ENCODE data around the gene SRPK1.

The SRPK1 gene

DNA sequence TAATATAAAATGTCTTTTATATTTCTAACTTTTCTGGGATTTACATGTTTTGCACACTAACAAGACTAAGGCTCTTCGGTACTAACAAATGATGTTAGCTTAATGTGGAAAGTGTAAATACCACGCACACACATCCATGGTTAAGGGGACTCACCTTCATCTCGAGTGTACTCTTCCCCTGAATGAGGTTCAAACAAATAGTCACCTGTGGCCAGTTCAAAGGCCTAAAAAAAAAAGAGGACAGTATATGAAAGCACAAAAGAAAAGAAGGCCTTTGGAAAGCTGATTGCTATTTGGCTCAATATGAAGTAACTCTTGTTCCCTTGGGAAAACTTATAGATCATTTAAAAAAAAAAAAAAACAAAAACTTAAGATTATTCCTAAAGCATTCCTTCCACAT is 78.5 kb downstream of the SRPK1 start:
- Histone ChIP-seq H3K4me3 (ENCODE audit: low read depth in 1 of 5, low read length in 5 of 5) (no peak overlapping the region), H3K9me3 (ENCODE audit: control insufficient read depth in 5 of 5, low read length in 5 of 5) (no peaks in the 10 kb centered on the region), H3K4me1 (ENCODE audit: control insufficient read depth in 5 of 5, insufficient read depth in 5 of 5, low read length in 5 of 5) (no peaks in the 10 kb centered on the region), H3K36me3 (ENCODE audit: control insufficient read depth in 5 of 5, insufficient read depth in 5 of 5, low read length in 5 of 5) (peaks cover 4 to 21% (median 16%) of the 10 kb centered on the region in 5 donors), H3K27me3 (ENCODE audit: control insufficient read depth in 5 of 5, insufficient read depth in 4 of 5, low read length in 5 of 5) (no peaks in the 10 kb centered on the region), H3K9ac (ENCODE audit: low read length in 5 of 5) (no peak overlapping the region), H3K27ac (ENCODE audit: low read depth, low read length) (no peak overlapping the region)

DNA sequence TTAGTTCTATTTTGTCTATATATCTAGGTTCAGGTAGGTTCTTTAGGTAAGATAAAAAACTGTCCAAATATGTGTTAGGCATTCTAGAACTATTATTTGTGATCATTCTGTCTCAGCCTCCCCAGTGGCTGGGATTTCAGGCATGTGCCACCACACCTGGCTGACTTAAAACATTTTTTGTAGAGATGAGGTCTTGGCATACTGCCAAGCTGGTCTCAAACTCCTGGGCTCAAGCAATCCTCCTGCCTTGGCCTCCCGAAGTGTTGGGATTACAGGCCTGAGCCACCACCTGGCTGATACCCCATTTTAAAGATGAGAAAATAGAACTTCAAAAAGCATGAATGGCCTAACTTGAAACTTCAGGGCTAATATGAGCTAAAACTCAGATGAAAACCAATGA is 81.9 kb downstream of the SRPK1 start:
- no peak overlapping the region for H3K9ac ChIP-seq (ENCODE audit: low read length in 5 of 5)
- H3K9me3 ChIP-seq (ENCODE audit: control insufficient read depth in 5 of 5, low read length in 5 of 5): no peaks in the 10 kb centered on the region
- H3K36me3 ChIP-seq (ENCODE audit: control insufficient read depth in 5 of 5, insufficient read depth in 5 of 5, low read length in 5 of 5): peaks cover 16 to 38% (median 29%) of the 10 kb centered on the region in 5 donors
- no peaks in the 10 kb centered on the region for H3K4me1 ChIP-seq (ENCODE audit: control insufficient read depth in 5 of 5, insufficient read depth in 5 of 5, low read length in 5 of 5)
- H3K4me3 ChIP-seq (ENCODE audit: low read depth in 1 of 5, low read length in 5 of 5): no peak overlapping the region
- no peaks in the 10 kb centered on the region for H3K27me3 ChIP-seq (ENCODE audit: control insufficient read depth in 5 of 5, insufficient read depth in 4 of 5, low read length in 5 of 5)
- H3K27ac ChIP-seq (ENCODE audit: low read depth, low read length): no peak overlapping the region

DNA sequence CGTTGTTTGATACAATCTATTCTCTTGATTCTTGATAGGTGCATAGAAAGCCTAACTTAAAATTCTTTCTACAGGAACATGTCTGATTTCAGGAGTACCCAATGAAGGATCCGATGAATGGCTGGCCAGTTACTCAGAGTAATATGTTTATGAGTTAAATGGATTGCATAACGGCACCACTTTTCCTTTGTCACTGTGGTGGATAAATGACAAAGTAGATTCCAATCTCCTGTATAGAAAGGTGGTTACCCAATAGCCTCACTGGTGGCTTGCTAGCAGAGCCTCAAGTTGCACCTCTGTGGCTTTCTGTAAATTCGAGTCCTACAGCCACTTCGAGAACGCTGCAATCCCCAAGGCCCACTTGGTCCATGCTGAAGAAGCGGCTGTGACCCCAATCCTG is 87.4 kb downstream of the SRPK1 start:
- Histone ChIP-seq H3K4me1 (ENCODE audit: control insufficient read depth in 5 of 5, insufficient read depth in 5 of 5, low read length in 5 of 5) (no peaks in the 10 kb centered on the region), H3K27me3 (ENCODE audit: control insufficient read depth in 5 of 5, insufficient read depth in 4 of 5, low read length in 5 of 5) (no peaks in the 10 kb centered on the region), H3K9ac (ENCODE audit: low read length in 5 of 5) (no peak overlapping the region), H3K27ac (ENCODE audit: low read depth, low read length) (no peak overlapping the region), H3K36me3 (ENCODE audit: control insufficient read depth in 5 of 5, insufficient read depth in 5 of 5, low read length in 5 of 5) (peaks cover 17 to 34% (median 21%) of the 10 kb centered on the region in 5 donors), H3K9me3 (ENCODE audit: control insufficient read depth in 5 of 5, low read length in 5 of 5) (no peaks in the 10 kb centered on the region), H3K4me3 (ENCODE audit: low read depth in 1 of 5, low read length in 5 of 5) (no peak overlapping the region)

DNA sequence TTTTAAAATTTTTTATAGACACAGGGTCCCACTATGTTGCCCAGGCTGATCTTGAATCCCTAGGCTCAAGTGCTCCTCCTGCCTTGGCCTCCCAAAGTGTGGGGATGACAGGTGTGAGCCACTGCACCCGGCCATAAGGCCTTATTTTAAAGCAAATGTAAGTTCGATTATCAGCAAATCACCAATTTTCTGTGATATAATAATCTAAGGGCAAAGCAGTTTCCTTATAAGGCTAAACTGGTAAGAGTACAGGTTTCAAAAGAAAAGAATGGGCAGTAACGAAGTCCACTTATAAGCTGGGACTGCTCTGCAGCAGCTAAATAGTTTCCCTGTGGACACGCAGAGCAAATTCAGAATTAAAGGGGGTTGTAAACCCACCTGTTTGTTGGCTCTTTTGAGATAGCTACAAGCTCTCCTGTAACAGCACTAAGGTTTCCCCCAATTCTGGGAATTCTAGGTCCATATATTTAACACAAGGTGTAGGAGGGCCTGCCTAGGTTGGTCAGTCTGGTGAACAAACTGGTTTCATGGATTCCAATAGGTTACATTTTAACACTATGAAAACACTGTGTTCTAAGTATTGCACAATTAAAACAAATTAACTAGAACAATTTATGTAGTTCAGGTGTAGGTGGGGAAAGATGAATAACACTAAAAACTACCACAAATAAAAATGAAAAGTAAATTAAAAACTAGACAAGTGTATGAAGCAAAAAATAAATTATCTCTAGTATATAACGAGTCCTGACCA is 89.5 kb downstream of the SRPK1 start:
- no peak overlapping the region for H3K27ac ChIP-seq (ENCODE audit: low read depth, low read length)
- no peak overlapping the region for H3K9ac ChIP-seq (ENCODE audit: low read length in 5 of 5)
- H3K27me3 ChIP-seq (ENCODE audit: control insufficient read depth in 5 of 5, insufficient read depth in 4 of 5, low read length in 5 of 5): no peaks in the 10 kb centered on the region

DNA sequence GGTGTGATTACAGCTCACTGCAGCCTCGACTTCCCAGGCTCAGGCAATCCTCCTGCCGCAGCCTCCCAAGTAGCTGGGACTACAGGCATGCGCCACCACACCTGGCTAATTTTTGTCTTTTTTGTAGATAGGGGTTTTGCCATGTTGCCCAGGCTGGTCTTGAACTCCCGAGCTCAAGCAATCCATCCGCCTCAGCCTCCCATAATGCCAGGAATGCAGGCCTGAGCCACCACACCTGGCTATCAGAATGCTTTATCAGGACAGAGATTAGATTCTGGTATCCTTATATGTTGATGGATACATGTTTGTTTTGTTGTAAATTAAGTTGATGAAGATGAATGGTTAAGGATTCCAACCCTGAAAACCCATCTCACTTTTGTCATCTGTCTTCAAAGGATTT is 91.6 kb downstream of the SRPK1 start:
- Histone ChIP-seq H3K9me3 (ENCODE audit: control insufficient read depth in 5 of 5, low read length in 5 of 5) (no peaks in the 10 kb centered on the region), H3K4me1 (ENCODE audit: control insufficient read depth in 5 of 5, insufficient read depth in 5 of 5, low read length in 5 of 5) (no peaks in the 10 kb centered on the region), H3K27me3 (ENCODE audit: control insufficient read depth in 5 of 5, insufficient read depth in 4 of 5, low read length in 5 of 5) (no peaks in the 10 kb centered on the region), H3K27ac (ENCODE audit: low read depth, low read length) (no peak overlapping the region), H3K36me3 (ENCODE audit: control insufficient read depth in 5 of 5, insufficient read depth in 5 of 5, low read length in 5 of 5) (peaks cover 3 to 8% (median 5%) of the 10 kb centered on the region in 5 donors), H3K4me3 (ENCODE audit: low read depth in 1 of 5, low read length in 5 of 5) (no peak overlapping the region), H3K9ac (ENCODE audit: low read length in 5 of 5) (no peak overlapping the region)

More for the DNA sequence above, 89.5 kb downstream of the SRPK1 start:
- Histone ChIP-seq H3K4me1 (ENCODE audit: control insufficient read depth in 5 of 5, insufficient read depth in 5 of 5, low read length in 5 of 5) (no peaks in the 10 kb centered on the region), H3K4me3 (ENCODE audit: low read depth in 1 of 5, low read length in 5 of 5) (no peak overlapping the region), H3K36me3 (ENCODE audit: control insufficient read depth in 5 of 5, insufficient read depth in 5 of 5, low read length in 5 of 5) (peaks cover 9 to 23% (median 17%) of the 10 kb centered on the region in 5 donors), H3K9me3 (ENCODE audit: control insufficient read depth in 5 of 5, low read length in 5 of 5) (no peaks in the 10 kb centered on the region)

DNA sequence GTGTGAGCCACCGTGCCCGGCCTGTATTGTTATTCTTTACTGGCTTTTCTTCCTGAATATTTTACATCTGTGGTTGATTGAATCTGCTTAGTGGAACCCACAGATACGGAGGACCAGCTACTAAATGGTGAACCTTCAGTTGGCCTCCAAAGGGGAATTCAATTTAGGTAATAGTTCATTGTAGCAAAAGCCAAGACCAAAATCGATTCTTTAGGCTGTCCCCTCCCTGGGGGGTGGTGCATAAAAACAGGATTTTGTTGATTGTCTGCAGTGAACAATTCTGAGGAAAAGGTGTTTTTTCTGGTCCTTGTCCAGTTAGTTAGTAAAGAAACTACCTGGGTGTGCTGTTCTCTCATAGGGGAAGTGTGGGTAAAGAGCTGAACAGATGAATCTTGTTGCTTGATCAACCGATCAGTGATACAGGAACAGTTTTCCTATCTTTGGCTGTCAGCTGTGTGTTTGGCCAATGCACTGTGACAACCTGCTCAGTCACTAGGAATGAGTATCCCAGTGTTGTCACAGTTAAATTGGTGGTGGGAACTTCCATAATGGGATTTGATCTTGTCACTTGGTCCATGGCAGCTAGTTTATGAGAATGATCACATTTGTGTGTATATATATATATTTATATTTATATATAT is 96.2 kb downstream of the SRPK1 start:
- Histone ChIP-seq H3K9ac (ENCODE audit: low read length in 5 of 5) (no peak overlapping the region), H3K4me3 (ENCODE audit: low read depth in 1 of 5, low read length in 5 of 5) (no peak overlapping the region), H3K36me3 (ENCODE audit: control insufficient read depth in 5 of 5, insufficient read depth in 5 of 5, low read length in 5 of 5) (no peaks in the 10 kb centered on the region), H3K27ac (ENCODE audit: low read depth, low read length) (no peak overlapping the region), H3K9me3 (ENCODE audit: control insufficient read depth in 5 of 5, low read length in 5 of 5) (no peaks in the 10 kb centered on the region), H3K4me1 (ENCODE audit: control insufficient read depth in 5 of 5, insufficient read depth in 5 of 5, low read length in 5 of 5) (no peaks in the 10 kb centered on the region), H3K27me3 (ENCODE audit: control insufficient read depth in 5 of 5, insufficient read depth in 4 of 5, low read length in 5 of 5) (no peaks in the 10 kb centered on the region)

DNA sequence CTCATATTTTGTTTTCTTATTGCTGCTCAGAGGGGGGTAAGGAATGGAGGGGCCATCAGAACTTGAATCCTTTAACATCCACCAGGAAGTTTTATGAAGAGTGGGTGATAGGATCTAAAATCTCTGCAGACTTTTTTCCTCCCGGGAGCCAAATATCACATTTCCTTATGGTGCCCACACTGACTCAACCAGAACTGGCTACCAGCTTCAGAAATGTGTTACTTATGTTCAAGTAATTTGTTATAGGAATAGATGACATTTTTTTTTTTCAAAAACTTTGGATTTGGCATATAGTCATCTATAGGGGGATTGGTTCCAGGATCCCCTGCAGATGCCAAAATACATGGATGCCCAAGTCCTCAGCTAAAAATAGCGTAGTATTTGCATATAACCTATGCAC is 97.3 kb downstream of the SRPK1 start:
- H3K4me3 ChIP-seq (ENCODE audit: low read depth in 1 of 5, low read length in 5 of 5): no peak overlapping the region
- H3K4me1 ChIP-seq (ENCODE audit: control insufficient read depth in 5 of 5, insufficient read depth in 5 of 5, low read length in 5 of 5): no peaks in the 10 kb centered on the region
- peaks cover 0 to 2% (median 0%) of the 10 kb centered on the region in 5 donors for H3K27me3 ChIP-seq (ENCODE audit: control insufficient read depth in 5 of 5, insufficient read depth in 4 of 5, low read length in 5 of 5)

DNA sequence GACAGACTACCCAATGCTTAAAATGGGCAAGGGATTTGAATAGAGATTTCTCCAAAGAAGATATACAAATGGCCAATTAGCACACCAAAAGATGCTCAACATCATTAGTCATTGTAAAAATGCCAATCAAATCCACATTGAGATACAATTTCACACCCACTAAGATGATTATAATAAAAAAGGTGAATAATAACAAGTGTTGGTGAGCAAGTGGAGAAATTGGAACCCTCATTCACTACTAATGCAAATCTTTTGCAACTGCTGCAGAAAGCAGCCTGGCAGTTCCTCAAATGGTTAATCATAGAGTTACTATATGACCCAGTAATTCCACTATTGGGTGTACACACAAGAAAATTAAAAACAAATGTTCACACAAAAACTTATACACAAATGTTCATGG is 103.4 kb downstream of the SRPK1 start:
- H3K27ac ChIP-seq (ENCODE audit: low read depth, low read length): no peak overlapping the region
- H3K4me1 ChIP-seq (ENCODE audit: control insufficient read depth in 5 of 5, insufficient read depth in 5 of 5, low read length in 5 of 5): no peaks in the 10 kb centered on the region
- no peaks in the 10 kb centered on the region for H3K36me3 ChIP-seq (ENCODE audit: control insufficient read depth in 5 of 5, insufficient read depth in 5 of 5, low read length in 5 of 5)
- H3K9me3 ChIP-seq (ENCODE audit: control insufficient read depth in 5 of 5, low read length in 5 of 5): peaks cover 0 to 13% (median 5%) of the 10 kb centered on the region in 5 donors
- H3K4me3 ChIP-seq (ENCODE audit: low read depth in 1 of 5, low read length in 5 of 5): no peak overlapping the region
- H3K27me3 ChIP-seq (ENCODE audit: control insufficient read depth in 5 of 5, insufficient read depth in 4 of 5, low read length in 5 of 5): peaks cover 0 to 5% (median 0%) of the 10 kb centered on the region in 5 donors
- no peak overlapping the region for H3K9ac ChIP-seq (ENCODE audit: low read length in 5 of 5)

More for the DNA sequence above, 97.3 kb downstream of the SRPK1 start:
- Histone ChIP-seq H3K9ac (ENCODE audit: low read length in 5 of 5) (no peak overlapping the region), H3K9me3 (ENCODE audit: control insufficient read depth in 5 of 5, low read length in 5 of 5) (no peaks in the 10 kb centered on the region), H3K36me3 (ENCODE audit: control insufficient read depth in 5 of 5, insufficient read depth in 5 of 5, low read length in 5 of 5) (no peaks in the 10 kb centered on the region), H3K27ac (ENCODE audit: low read depth, low read length) (no peak overlapping the region)

DNA sequence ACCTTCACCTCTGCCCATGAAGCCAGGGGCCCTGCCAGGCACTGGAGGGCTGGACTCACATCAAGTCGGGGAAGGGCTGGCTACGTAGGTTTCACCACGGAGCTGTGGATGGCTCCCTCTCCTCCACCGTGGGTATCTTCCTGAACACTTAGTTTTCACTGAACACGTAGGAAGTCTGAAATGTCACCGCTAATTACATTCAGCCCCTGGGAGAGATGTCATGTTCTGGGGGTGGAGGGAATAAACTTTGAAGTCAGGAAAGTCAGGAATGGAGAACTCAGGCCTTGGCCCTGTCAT is 109.3 kb downstream of the SRPK1 start:
- Histone ChIP-seq H3K9me3 (ENCODE audit: control insufficient read depth in 5 of 5, low read length in 5 of 5) (peaks cover 0 to 1% (median 0%) of the 10 kb centered on the region in 5 donors), H3K27ac (ENCODE audit: low read depth, low read length) (no peak overlapping the region), H3K27me3 (ENCODE audit: control insufficient read depth in 5 of 5, insufficient read depth in 4 of 5, low read length in 5 of 5) (peaks cover 0 to 7% (median 5%) of the 10 kb centered on the region in 5 donors), H3K36me3 (ENCODE audit: control insufficient read depth in 5 of 5, insufficient read depth in 5 of 5, low read length in 5 of 5) (no peaks in the 10 kb centered on the region), H3K9ac (ENCODE audit: low read length in 5 of 5) (no peak overlapping the region), H3K4me1 (ENCODE audit: control insufficient read depth in 5 of 5, insufficient read depth in 5 of 5, low read length in 5 of 5) (no peaks in the 10 kb centered on the region), H3K4me3 (ENCODE audit: low read depth in 1 of 5, low read length in 5 of 5) (no peak overlapping the region)

DNA sequence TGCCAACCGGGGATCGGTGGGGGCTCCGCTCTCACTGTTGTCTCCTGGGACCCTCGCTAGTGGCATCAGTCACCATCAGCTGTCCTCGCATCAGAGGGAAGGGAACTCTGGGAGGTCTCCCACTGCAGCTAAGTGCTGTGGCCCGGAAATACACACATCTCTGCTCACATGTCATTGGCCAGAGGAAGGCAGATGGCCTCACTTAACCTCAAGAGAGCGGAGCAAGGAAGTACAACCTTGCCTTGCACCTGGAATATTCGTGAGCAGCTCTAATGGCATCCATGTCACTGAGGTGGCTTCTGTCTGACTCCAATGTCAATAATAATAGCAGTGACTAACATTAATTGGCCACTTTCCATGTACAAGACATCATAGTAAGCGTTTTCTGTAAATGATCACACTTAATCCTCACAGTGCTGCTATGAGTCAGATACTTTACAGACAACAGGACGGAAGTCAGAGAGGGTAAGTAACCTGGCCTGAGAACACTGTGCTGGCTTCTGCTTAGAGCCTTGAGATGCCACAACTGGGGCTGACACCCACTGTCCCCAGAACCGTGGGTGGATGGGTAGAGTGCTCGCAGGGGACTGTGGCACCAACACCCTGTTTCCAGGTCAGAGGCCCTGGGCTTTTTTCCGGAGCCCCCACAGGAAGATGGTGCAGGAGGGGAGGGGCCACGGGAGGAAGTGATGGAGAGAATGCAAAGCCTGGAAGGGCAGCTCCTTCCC is 109.8 kb downstream of the SRPK1 start:
- H3K36me3 ChIP-seq (ENCODE audit: control insufficient read depth in 5 of 5, insufficient read depth in 5 of 5, low read length in 5 of 5): no peaks in the 10 kb centered on the region
- no peak overlapping the region for H3K27ac ChIP-seq (ENCODE audit: low read depth, low read length)

More for the DNA sequence above, 109.8 kb downstream of the SRPK1 start:
- Histone ChIP-seq H3K4me1 (ENCODE audit: control insufficient read depth in 5 of 5, insufficient read depth in 5 of 5, low read length in 5 of 5) (no peaks in the 10 kb centered on the region), H3K9me3 (ENCODE audit: control insufficient read depth in 5 of 5, low read length in 5 of 5) (no peaks in the 10 kb centered on the region), H3K9ac (ENCODE audit: low read length in 5 of 5) (no peak overlapping the region), H3K4me3 (ENCODE audit: low read depth in 1 of 5, low read length in 5 of 5) (no peak overlapping the region), H3K27me3 (ENCODE audit: control insufficient read depth in 5 of 5, insufficient read depth in 4 of 5, low read length in 5 of 5) (peaks cover 0 to 7% (median 5%) of the 10 kb centered on the region in 5 donors)

Measured in subcutaneous abdominal adipose tissue (tissue), 5 donors.